Stimulated activated naive CD8-positive, alpha-beta T cell treated with anti-CD3 and anti-CD28 coated beads, Interleukin-15, Interleukin-2, amounts not matched to agents 100 ng/mL and 50 ng/mL, for 24 hours (primary cell): Measurements from ENCODE around the gene ORM2.

ENCODE experiments used
- H3K27ac Mint-ChIP-seq: one replicate; pipeline ENCODE4 v1.8.0; 2021; ENCODE audit warnings: mild to moderate bottlenecking, mixed read lengths
- H3K27me3 Mint-ChIP-seq: one replicate; pipeline ENCODE4 v1.8.0; 2021; ENCODE audit warnings: mixed read lengths
- H3K36me3 Mint-ChIP-seq: one replicate; pipeline ENCODE4 v1.8.0; 2021; ENCODE audit warnings: low read depth, mixed read lengths
- H3K4me1 Mint-ChIP-seq: one replicate; pipeline ENCODE4 v1.8.0; 2021; ENCODE audit warnings: low read depth, mixed read lengths
- H3K4me3 Mint-ChIP-seq: one replicate; pipeline ENCODE4 v1.8.0; 2021; ENCODE audit warnings: mild to moderate bottlenecking, mixed read lengths
- H3K9me3 Mint-ChIP-seq: one replicate; pipeline ENCODE4 v1.8.0; 2021; ENCODE audit warnings: mixed read lengths

Gene ORM2

DNA sequence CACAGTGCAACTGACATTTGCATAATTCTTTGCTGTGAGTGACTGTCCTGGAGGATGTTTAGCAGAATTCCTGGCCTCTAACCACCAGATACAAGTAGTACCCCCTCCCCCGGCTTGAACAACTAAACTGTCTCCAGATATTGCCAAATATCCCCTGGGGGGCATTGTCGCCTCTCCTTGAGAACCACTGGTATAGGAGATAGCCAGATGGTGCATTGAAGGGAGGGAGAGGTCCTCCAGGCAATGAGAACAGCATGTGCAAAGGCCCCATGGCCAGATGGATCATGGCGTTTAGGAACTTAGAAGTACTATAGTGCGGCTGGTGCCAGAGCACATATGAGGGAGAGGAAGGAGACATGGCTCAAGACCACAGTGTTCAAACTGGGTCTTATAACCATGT, 25.7 kb upstream of the ORM2 start:
- no peaks in the 10 kb centered on the region for H3K36me3 Mint-ChIP-seq
- H3K27ac Mint-ChIP-seq = no peak overlapping the region
- H3K9me3 Mint-ChIP-seq = no peaks in the 10 kb centered on the region
- no peaks in the 10 kb centered on the region for H3K4me1 Mint-ChIP-seq
- no peak overlapping the region for H3K4me3 Mint-ChIP-seq
- no peaks in the 10 kb centered on the region for H3K27me3 Mint-ChIP-seq

DNA sequence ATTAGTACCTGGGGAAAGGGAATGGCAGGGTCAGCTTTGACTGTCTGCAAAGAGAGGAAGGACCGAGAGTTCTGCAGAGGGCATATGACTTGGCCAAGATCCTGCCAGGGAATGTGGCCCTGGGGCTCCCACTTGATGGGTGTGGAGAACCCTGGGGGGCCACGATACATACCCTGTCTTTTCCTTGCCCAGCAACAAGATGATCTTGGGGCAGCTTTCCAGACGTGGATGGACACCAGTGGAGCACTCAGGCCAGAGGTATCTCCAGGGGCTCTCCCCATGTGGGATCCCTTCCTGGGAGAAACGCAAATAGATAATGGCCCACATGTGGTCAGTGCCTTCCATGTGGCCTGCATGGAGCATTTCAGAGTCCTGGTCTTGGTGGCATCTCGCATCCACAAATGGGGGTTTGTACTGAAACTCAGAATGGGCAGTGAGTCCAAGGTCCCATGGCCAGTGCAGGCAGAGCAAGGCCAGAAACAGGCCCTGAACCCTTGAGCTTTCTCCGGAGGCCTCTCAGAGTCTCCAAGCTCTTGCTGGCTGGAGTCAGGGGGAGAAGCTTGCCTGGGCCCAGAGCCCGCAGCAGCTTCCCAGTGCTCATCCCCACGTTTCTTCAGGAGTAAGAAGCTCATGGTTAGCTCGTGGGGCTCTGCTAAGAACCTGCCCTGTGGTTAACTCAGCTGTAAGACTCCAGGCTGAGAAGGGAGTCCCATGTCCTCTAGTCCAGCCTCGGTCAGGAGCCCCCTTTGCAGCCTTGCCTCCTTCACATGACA, 25.1 kb upstream of the ORM2 start:
- H3K27me3 Mint-ChIP-seq = no peaks in the 10 kb centered on the region
- no peak overlapping the region for H3K4me3 Mint-ChIP-seq
- no peak overlapping the region for H3K27ac Mint-ChIP-seq
- H3K4me1 Mint-ChIP-seq = no peaks in the 10 kb centered on the region
- no peaks in the 10 kb centered on the region for H3K9me3 Mint-ChIP-seq
- no peaks in the 10 kb centered on the region for H3K36me3 Mint-ChIP-seq

DNA sequence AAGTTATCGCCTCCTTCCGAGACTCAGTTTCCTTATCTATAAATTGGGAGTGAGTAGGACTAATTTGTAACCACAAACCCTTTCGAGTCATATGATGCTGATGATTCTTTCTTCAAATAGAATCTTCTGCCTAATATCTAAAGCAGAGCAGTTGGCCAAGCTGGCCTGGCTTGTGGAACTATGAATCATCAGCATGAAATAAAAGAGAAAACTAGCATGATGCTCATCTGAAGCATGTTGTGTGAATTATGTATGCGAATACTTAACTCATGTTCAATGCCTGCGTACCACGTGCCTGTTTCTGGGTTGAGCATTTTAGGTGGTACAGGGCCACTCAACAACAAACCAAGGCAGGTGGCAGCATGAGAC, 21.8 kb upstream of the ORM2 start:
- Mint-ChIP-seq H3K9me3 (no peaks in the 10 kb centered on the region), H3K27me3 (no peaks in the 10 kb centered on the region), H3K36me3 (no peaks in the 10 kb centered on the region), H3K27ac (no peak overlapping the region), H3K4me1 (no peaks in the 10 kb centered on the region), H3K4me3 (no peak overlapping the region)

DNA sequence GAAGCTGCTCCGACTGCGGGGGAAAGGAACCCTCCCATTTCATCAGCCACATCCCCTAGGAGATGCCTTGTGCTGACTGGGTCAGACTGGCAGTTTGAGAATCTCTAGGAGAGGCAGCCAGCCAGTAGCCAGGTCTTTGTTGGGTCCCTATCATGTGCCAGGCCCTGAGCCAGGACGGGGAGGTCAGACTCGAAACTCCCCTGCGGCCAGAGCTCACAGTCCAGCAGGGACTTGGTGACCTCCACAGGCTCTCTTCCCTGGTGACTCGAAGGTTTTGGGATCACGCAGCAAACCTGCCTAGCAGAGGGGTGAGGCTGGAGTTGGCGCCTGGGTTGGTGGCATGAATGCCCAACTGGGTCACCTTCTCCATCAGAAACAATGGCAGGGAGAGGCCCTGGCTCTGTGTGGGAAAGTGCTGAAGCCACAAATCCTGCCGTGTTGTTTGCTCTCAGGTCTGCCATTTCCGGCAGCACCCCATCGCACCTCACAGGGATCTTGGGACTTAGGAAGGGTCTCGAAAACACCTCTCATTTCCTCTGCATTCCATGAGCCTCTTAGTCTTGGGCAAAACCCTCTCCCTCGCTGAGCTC, 21.2 kb upstream of the ORM2 start:
- Mint-ChIP-seq H3K4me3 (no peak overlapping the region), H3K27ac (no peak overlapping the region), H3K36me3 (no peaks in the 10 kb centered on the region), H3K4me1 (no peaks in the 10 kb centered on the region), H3K27me3 (no peaks in the 10 kb centered on the region), H3K9me3 (no peaks in the 10 kb centered on the region)

DNA sequence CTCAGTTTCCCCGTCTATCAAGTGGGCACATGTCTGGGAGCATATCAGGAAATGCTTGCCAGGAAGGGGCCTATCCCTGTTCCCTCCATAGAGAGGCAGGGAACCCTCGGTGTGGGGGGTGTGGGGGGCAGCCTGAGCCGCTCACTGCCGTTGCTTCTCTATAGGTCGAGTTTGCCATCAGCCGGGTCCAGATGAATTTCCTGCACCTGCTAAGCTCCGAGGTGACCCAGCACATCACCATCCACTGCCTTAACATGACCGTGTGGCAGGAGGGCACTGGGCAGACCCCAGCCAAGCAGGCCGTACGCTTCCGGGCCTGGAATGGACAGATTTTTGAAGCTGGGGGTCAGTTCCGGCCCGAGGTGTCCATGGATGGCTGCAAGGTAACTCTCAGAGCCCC, 20.6 kb upstream of the ORM2 start:
- no peak overlapping the region for H3K4me3 Mint-ChIP-seq
- no peaks in the 10 kb centered on the region for H3K36me3 Mint-ChIP-seq
- H3K9me3 Mint-ChIP-seq = no peaks in the 10 kb centered on the region
- no peaks in the 10 kb centered on the region for H3K27me3 Mint-ChIP-seq
- H3K4me1 Mint-ChIP-seq = no peaks in the 10 kb centered on the region
- H3K27ac Mint-ChIP-seq = no peak overlapping the region

DNA sequence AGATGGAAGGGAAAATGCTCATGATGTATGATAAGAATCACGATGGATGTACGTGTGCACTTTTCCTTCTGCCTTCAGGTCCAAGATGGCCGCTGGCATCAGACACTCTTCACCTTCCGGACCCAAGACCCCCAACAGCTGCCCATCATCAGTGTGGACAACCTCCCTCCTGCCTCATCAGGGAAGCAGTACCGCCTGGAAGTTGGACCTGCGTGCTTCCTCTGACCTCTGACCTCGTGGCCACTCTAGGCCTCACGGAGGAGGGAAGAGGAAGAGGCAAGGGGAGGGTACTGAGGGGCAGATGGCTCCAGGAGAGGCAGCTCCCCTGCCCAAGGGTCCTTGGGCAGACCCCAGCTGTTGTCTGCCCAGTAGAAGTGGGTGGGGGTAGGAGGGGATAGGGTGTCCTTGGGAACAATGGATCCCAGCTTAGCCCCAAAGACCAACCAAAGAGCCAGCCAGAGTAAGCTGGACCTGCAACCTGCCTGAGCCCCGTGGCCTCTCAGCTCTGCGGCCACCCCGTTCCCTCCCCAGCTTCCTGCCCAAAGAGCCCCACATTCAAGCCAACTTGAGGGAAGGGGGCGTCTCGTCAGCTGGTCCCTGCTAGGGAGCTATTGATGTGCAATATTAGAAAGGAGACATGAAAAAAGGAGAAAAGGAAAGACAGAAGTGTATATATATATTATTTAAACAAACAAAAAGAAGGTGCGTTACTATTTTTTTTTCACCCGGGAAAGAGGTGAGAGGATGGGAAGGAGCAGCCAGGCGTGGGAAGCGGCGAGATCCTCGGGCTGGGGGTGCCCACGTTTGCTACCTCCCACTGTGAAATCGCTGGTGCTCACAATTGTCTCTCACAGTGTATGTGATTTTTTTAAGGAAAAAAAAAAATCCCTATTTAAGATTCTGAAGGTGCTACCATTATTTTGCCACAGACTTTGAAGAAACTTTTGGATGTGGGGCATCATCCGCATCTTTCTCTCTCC, 18.9 kb upstream of the ORM2 start:
- no peak overlapping the region for H3K4me3 Mint-ChIP-seq
- no peaks in the 10 kb centered on the region for H3K36me3 Mint-ChIP-seq
- H3K27ac Mint-ChIP-seq = no peak overlapping the region
- H3K9me3 Mint-ChIP-seq = no peaks in the 10 kb centered on the region
- no peaks in the 10 kb centered on the region for H3K4me1 Mint-ChIP-seq
- no peaks in the 10 kb centered on the region for H3K27me3 Mint-ChIP-seq

DNA sequence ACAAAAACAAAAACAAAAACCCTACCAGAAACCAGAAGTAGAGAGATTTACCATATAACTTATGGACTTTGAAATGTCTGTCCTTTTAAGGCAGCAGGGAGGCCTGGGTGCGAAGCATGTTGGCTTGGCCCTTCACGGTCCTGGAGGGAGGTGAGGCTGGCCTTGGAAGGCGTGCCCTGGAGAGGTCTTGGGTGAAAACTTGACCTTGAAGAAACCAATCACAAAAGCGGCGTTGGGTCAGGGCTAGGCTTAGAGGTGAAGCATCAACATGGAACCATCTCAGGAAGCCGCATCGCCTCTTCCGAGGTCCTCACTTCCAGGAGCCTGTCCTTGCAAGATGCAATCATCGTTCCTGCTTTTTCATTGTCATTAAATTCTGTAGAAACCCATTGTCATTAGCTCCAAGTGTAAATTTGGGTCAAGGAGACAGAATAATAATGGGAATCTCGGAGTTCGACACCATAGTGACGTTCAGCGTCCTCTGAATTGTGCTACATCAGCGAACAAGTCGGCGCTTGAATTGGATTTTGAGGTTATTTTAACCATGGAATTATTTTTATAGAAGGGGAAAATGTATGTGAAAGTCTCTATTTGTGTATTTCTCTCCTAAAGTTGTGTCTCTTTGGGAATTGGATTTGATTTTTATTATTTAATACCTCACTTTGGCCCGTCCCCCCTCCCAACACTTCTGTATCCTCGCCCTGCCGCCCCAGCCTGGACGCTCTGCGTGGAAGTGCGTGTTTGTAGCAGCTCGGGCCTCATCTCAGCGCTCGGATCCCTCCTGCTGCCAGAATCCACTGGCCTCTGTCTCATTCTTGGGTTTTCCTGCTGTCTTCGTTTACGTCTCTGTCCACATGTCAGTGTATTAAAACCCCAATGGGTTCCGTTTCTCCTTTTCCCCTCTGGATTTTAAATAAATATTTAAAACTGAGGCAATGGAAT, 17.8 kb upstream of the ORM2 start:
- H3K4me1 Mint-ChIP-seq = no peaks in the 10 kb centered on the region
- no peaks in the 10 kb centered on the region for H3K36me3 Mint-ChIP-seq
- H3K9me3 Mint-ChIP-seq = no peaks in the 10 kb centered on the region

DNA sequence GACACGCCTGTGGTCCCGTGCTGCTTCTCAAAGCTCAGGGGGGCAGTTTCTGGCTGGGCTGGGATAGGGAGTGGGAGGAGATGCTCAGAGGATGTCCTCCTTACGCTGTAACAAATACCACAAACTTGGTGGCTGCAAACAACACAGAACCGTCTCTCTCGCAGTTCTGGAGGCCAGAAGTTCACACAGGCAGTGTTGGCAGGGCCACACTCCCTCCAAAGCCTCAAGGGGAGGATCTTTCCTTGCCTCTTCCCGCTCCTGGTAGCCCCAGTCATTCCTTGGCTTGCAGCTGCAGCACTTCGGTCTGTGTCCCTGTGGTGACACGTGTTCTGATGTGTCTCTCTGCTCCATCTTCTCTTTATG, 17.2 kb upstream of the ORM2 start:
- Mint-ChIP-seq H3K9me3 (no peaks in the 10 kb centered on the region), H3K27ac (no peak overlapping the region), H3K36me3 (no peaks in the 10 kb centered on the region), H3K4me1 (no peaks in the 10 kb centered on the region), H3K4me3 (no peak overlapping the region), H3K27me3 (no peaks in the 10 kb centered on the region)

More for the DNA sequence above, 17.8 kb upstream of the ORM2 start:
- Mint-ChIP-seq H3K4me3 (no peak overlapping the region), H3K27me3 (no peaks in the 10 kb centered on the region), H3K27ac (no peak overlapping the region)

DNA sequence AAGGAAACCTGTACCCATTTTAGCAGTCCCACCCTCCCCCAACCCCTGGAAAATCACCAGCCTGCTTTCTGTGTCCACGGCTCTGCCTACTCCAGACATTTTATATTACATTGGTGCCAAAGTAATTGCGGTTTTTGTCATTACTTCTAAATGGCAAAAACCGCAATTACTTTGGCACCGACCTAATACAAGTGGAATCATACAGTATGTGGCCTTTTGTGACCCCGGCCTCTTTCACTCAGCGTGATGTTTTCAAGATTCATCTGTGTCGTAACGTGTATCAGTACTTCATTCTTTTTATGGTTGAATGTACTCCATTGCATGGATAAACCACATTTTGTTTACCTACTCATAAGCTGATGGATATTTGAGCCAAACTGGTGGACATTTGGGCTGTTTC, 16.5 kb upstream of the ORM2 start:
- H3K9me3 Mint-ChIP-seq = no peaks in the 10 kb centered on the region
- no peaks in the 10 kb centered on the region for H3K4me1 Mint-ChIP-seq
- no peaks in the 10 kb centered on the region for H3K36me3 Mint-ChIP-seq
- H3K27ac Mint-ChIP-seq = no peak overlapping the region
- H3K4me3 Mint-ChIP-seq = no peak overlapping the region
- H3K27me3 Mint-ChIP-seq = no peaks in the 10 kb centered on the region

DNA sequence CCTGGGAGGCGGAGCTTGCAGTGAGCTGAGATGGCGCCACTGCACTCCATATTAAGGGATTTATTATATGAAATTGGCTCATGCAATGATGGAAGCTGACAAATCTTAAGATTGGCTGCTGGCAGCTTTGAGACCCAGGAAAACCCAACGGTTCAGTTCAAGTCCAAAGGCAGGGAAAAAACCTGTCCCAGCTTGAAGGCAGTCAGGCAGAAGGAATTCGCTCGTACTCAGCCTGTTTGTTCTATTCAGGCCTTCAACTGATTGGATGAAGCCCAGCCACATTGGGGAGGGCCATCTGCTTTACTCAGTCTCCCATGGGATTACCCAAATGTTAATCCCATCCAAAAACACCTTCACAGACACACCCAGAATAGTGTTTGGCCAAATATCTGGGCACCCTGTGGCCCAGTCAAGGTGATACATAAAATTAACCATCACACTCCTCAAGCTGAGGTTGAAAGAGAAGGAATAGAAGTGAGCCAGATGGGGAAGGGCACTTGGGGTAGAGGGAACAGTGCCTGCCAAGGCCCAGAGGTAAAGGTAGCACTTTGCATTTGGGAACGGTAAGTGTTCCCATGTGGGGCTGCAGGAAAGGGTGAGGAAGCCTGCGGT, 15.3 kb upstream of the ORM2 start:
- Mint-ChIP-seq H3K27ac (no peak overlapping the region), H3K4me3 (no peak overlapping the region), H3K27me3 (no peaks in the 10 kb centered on the region), H3K4me1 (no peaks in the 10 kb centered on the region), H3K9me3 (no peaks in the 10 kb centered on the region), H3K36me3 (no peaks in the 10 kb centered on the region)

DNA sequence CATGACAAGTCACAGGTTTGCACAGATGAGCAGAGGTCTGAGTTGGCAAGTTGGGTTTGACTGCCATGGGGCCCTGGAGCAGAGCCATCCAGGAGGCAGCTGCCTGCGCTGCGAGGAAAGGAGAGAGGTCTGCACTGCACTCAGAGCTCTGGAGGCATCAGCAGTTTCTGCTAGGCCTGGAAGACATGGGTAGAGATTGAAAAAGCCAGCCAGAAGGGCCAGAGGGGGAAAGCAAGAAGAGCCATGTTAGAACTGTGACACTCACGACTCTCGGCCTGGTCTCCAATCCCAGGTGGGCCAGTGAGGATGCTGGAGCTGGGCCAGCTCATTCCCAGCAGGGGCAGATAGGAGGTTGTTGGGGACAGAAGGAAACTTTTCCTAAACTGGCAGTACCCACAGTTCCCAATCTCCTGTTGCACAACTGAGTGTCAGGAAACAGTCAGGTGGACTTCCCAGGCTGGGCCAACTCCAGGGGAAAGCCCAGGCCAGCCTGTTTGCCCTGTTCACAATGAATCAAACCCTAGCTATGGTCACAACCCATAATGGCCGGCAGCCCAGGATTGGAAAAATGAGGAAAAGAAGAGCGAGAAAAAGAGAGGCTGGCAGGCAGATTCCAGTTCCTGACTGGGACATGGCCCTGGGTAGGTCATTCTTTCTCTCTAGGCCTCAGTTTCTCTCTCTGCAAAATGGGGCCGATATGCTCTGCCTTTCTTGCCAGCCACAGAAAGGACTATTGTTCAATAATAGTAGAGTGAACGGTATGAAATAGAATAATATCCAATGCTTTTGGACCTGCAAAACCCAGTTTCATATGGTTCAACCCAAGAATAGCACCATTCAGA, 14.6 kb upstream of the ORM2 start:
- no peaks in the 10 kb centered on the region for H3K4me1 Mint-ChIP-seq
- no peaks in the 10 kb centered on the region for H3K9me3 Mint-ChIP-seq
- H3K4me3 Mint-ChIP-seq = no peak overlapping the region
- H3K27ac Mint-ChIP-seq = no peak overlapping the region
- H3K36me3 Mint-ChIP-seq = no peaks in the 10 kb centered on the region
- no peaks in the 10 kb centered on the region for H3K27me3 Mint-ChIP-seq

DNA sequence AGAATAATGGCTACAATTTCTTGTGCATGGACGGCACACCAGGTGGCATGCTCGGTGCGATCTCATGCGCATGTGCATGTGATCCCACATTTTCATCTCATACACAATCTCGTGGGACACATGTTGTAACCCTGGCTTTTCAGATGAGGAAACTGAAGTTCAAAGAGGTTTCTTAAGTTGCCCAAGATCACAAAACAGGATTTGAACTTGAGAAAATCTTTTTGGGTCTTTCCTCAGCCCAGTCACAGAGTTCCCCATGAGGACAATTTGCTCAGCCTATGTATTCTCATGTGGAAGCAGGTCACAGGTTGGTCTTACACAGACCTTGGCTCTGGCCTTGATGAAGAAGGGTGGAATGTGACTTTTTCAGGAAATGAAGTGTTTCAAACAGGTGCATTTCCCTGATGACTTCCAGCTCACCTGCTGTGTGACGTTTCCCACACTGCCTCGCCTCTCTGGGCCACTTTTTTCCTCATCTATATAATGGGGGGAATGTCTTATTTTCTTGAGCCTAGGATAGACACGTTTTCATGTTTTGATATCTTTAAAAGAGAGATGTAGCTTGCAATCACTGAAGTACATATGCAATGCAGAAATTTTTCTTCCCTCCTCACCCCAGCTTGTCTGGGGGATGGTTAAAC, 13.8 kb upstream of the ORM2 start:
- no peaks in the 10 kb centered on the region for H3K36me3 Mint-ChIP-seq
- no peak overlapping the region for H3K4me3 Mint-ChIP-seq
- no peaks in the 10 kb centered on the region for H3K9me3 Mint-ChIP-seq
- H3K27me3 Mint-ChIP-seq = no peaks in the 10 kb centered on the region
- H3K27ac Mint-ChIP-seq = no peak overlapping the region
- H3K4me1 Mint-ChIP-seq = no peaks in the 10 kb centered on the region

DNA sequence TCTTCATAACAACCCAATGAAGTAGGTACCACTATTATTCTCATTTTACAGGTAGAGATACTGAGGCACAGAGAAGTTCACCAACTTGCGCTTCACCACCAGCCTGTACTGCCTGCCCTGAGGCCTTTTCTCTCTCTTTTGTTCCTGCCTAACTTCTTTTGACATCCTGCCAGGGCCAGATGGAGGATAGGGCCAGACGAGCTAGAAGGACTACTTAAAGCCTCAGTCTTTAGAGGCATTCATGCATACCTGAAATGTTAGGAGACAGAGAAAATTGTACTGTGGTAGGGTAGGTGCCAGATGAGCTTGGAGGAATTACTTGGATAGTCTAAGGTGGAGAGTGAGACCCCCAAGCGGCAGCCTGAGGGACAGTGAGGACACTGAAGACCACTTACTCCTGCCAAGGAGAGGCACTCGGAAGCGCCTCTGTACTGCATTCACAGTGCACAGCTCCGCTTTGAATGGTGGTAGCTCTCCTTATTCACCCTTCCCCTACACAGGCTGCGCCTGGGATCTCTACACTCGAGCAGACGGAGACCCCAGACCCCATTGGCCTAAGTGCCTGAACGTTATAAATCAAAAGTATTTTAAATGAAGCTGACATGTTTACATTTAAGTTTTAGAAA, 13.0 kb upstream of the ORM2 start:
- Mint-ChIP-seq H3K27me3 (no peaks in the 10 kb centered on the region), H3K4me1 (peaks cover 2% of the 10 kb centered on the region), H3K27ac (no peak overlapping the region), H3K36me3 (no peaks in the 10 kb centered on the region), H3K4me3 (no peak overlapping the region), H3K9me3 (no peaks in the 10 kb centered on the region)
